Measurements from ENCODE around the gene UFSP2.

GRCh38 chr4:185405296-185405999, 20.3 kb downstream of the UFSP2 start:
- TF ChIP-seq, protein P1, sequence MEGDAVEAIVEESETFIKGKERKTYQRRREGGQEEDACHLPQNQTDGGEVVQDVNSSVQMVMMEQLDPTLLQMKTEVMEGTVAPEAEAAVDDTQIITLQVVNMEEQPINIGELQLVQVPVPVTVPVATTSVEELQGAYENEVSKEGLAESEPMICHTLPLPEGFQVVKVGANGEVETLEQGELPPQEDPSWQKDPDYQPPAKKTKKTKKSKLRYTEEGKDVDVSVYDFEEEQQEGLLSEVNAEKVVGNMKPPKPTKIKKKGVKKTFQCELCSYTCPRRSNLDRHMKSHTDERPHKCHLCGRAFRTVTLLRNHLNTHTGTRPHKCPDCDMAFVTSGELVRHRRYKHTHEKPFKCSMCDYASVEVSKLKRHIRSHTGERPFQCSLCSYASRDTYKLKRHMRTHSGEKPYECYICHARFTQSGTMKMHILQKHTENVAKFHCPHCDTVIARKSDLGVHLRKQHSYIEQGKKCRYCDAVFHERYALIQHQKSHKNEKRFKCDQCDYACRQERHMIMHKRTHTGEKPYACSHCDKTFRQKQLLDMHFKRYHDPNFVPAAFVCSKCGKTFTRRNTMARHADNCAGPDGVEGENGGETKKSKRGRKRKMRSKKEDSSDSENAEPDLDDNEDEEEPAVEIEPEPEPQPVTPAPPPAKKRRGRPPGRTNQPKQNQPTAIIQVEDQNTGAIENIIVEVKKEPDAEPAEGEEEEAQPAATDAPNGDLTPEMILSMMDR (optimal IDR thresholded peaks at IDR 0.05 in 1 of 3, IDR thresholded peaks at IDR 0.05 in 1 of 3, conservative IDR thresholded peaks at IDR 0.05 in 1 of 3; ENCODE audit: extremely low read depth in 1 of 3, insufficient read depth in 2 of 3, low read length in 3 of 3), result no peak
- no peak for TF ChIP-seq EZH2 (IDR thresholded peaks at IDR 0.05; ENCODE audit: low read length)

Measured in keratinocyte (primary cell).